GM21576 (cell line): ENCODE data around the gene TMPRSS4.

Experiments used
- ATAC-seq: cut with Tn5 transposase; IDR thresholded peaks from one replicate; pipeline ENCODE4 v1.9.1; 2021; ENCODE audit warnings: mild to moderate bottlenecking, moderate library complexity; ENCODE audit not compliant: unreplicated experiment

TMPRSS4 gene

GRCh38 chr11:118102721-118103261 lies 25.9 kb downstream of the TMPRSS4 start:
- ATAC-seq: no peak

- no peak for ATAC-seq
Measured at GRCh38 chr11:118104491-118104890, 27.6 kb downstream of the TMPRSS4 start.

- ATAC-seq: no peak
Measured at GRCh38 chr11:118105657-118106305, 28.9 kb downstream of the TMPRSS4 start.

DNA sequence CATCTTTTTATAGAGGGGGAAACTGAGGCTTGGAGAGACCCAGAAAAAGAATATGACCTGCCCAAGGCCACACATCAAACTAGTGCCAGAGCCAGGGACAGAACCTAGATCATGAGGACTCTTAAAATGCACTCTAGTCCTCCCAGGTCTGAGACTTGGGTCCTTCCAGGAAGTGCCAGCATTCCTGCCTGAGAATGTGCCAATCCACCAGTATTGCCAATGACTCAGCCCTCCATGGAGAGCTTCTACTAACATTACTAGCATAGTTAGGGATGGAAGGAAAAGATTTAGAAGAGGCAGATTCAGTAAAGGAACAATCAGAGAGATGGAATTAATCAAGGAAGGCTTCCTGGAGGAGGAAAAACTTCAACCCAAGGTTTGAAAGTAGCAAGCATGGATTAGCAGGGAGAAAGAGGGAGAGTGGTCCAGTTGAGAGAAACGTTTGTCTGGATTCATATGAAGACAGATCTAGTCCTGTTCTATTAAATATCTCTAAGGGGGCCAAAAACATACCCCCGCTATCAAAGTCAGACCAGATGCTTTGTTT lies 30.0 kb downstream of the TMPRSS4 start:
- ATAC-seq: no peak

DNA sequence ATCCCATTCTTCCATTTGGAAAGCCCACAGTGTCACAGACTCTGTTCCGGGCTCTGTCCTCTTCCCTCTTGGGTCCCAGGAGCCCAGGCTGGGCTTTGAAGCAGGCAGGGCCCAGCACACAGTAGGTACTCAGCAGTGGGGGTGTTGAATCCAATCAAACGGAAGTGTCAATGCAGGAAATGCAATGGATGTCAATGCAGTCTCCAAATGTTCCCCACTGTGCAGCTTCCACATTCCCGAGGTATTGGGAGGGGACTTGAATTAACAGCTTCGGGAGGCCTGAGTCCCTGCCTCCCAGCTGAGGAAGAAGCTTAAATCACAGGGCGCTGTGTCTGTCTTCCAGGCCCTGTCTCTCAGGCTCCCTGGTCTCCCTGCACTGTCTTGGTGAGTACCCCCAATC lies 31.6 kb downstream of the TMPRSS4 start:
- ATAC-seq: no peak

DNA sequence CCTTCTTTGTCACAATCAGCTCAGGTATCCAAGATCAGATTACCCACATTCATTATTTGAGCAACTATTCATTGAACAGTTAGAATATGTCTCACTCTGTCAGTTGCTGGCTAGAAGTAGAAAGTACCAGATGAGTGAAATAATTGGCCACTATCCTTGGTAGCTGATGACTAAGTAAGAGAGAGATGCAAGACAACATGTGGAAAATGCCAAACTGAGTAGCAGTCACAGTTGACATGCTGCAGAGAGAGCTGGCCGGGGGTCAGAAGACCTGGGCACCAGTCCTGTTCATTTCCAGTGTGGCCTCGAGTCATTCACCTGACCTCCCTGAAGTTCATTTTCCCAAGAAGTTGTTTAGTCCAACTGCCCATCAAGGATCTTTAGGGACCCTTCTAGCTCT lies 32.4 kb downstream of the TMPRSS4 start:
- no peak for ATAC-seq

DNA sequence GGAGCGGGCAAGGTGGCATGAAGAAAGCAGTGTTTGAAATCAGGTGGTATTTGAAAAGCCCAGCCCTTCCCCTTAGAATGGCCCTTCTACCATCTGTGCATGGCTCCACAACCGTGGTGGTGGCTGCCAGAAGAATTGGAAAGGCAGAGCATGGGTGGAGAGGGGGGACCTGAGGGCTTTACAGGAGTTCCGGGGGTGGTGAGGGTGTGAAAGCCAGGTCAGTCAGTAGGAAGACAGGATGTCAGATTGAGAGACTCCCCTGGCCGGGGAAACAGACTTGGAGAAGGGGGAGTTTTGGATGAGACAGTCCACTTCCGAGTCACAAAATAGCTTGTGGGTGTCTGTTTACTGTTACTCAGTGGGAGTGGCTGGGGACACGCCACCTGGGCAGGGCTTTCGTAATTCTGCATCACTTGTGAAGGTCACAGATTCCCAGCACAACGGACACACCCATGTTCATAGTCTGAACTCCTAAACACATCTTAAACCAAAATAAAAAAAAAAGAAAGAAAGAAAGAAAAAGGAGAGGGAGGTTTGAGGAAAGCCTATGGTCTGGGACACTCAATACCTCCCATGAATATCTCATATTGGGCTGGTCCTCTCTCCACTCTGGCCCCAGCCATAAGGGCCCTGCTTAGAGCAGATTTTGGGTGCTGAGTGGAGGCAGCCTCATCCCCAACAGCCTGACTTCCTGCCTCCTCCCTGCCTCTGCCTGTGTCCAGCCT lies 34.3 kb downstream of the TMPRSS4 start:
- no peak for ATAC-seq

GRCh38 chr11:118111744-118112035 lies 34.8 kb downstream of the TMPRSS4 start:
- no peak for ATAC-seq

DNA sequence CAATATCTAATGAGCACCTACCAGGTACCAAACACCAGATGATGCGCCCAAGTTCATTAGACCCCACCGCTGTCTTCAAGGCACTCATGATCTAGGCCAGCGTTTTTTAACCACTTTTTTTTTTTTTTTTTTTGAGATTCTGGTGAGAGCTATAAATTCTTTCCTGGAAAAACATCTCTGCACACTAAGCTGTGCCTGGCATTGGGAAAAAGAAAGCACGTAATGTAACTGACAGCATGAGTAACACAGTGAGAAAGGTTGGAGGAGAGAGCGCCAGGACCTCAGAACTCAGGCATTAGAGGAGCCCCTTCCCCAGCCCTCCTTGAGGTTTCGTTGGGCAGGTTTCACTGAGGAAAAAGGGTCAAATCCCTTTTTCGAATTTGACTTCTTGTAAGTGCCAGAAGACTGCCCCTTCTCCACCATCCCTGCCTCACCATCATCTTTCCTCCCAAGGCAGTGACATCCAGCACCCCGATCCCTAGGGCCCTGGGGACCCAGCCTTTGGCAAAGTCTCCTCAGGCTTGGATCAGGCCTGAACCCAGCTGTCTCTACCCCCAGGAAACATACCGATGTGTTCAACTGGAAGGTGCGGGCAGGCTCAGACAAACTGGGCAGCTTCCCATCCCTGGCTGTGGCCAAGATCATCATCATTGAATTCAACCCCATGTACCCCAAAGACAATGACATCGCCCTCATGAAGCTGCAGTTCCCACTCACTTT lies 36.0 kb downstream of the TMPRSS4 start:
- no peak for ATAC-seq

DNA sequence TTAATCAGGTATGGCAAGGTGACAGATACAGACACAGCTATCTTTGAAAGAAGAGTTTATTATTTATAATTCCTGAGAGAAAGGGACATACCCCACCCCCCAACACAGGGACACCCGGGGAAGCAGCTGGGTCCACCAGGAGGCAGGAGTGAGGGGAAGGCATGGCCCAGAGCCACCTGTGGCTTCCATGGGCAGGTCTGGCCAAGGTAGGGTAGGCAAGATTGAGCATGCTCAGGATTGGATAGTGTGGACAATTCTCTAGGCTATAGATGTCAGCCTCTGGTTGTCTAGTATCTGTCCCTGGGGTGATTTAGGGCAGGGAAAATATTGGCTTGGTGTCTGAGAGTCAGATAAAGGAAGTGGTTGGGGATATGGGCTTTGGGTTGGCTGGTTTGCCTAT lies 37.4 kb downstream of the TMPRSS4 start:
- no peak for ATAC-seq

DNA sequence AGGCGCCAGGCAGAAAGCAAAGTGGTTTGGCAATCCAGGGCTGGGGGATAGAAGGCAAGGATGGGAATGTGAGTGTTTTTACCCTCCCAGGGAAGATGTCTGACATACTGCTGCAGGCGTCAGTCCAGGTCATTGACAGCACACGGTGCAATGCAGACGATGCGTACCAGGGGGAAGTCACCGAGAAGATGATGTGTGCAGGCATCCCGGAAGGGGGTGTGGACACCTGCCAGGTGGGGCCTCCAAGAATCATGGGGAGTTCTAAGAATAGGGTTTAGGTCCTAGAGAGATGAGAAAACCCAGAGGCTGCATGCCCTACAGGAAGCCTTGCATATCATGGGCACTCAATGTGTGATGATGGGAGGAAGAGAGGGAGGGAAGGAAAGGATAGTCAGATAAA lies 38.2 kb downstream of the TMPRSS4 start:
- ATAC-seq: no peak

GRCh38 chr11:118117790-118118601 lies 41.1 kb downstream of the TMPRSS4 start:
- no peak for ATAC-seq

GRCh38 chr11:118120793-118121192 lies 43.9 kb downstream of the TMPRSS4 start:
- ATAC-seq: no peak

DNA sequence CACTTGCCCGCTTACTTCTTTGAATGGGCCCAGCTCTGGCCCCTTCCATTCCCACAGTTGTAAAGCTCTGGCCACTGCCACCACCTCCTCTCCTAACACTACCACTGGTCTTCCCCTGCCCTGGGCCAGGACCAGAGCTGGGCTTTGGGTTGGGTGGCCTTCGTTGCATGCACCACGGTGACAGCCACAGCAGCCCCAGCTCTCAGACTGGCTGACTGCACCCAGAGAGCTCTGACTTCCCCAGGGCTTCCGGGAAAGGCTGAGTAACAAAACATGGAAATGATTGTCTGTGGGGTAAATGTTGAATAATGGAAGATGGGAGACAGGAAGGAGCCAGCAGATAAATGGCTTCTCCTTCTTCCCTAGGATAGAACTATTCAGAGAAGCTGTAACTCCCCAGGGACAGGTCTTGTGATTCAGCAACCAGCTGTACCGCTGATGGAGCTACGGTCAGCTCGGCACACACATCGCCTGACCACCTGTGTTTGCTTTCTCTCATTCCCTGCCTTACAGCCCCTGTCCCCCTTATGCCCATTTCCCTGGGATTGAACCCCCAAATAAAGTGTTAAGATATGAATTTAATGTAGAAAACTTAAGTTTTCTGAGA lies 48.2 kb downstream of the TMPRSS4 start:
- no peak for ATAC-seq

GRCh38 chr11:118126082-118126838 lies 49.4 kb downstream of the TMPRSS4 start:
- ATAC-seq: no peak

GRCh38 chr11:118128310-118128709 lies 51.4 kb downstream of the TMPRSS4 start:
- no peak for ATAC-seq

GRCh38 chr11:118128721-118129470 lies 52.0 kb downstream of the TMPRSS4 start:
- ATAC-seq: no peak

DNA sequence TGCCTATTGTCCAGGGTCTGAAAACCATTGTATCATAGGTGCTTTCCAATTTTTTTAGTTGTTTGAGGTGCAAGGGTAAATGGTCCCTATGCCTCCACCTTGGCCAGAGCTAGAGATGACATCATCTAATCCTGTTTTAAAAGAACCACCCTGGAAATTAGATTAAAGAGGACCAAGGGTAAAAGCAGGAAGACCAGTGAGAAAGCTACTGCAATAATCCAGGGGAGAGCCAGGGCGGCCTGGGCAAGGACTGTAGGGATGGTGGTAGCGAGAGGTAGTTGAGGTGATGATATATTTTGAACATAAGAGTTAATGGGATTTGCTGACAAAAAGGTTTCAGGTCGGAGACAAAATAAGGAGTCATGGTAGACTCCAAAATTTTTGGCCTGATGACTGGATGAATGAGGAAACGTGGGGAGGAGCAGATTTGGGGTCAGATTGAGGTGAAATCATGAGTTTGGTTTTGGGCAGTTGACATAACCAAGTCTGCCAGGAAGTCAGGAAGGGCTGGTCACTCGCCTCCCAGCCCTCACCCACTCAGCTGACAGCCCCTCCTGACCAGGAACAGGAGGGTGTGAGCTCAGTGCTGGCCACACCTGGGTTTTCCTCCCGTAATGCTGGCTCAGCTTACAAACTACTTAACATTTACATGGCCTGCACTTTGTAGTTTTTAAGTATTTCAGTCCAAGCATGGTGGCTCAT lies 52.7 kb downstream of the TMPRSS4 start:
- ATAC-seq: no peak
